ENCODE measurements around the gene RBFA.

- TF ChIP-seq CTCF (IDR thresholded peaks at IDR 0.05) = no peak
- TF ChIP-seq POLR2A (IDR thresholded peaks at IDR 0.05) = no peak
Measured at GRCh38 chr18:80074697-80075096, 40.5 kb downstream of the RBFA start.

Measured in heart left ventricle (tissue), 13 donors.